ENCODE results near the gene NPR2.

NPR2 gene

GRCh38 chr9:35790385-35791296, 750 bp upstream of the NPR2 start:
- peak; percentile 86 for TF ChIP-seq CTCF (IDR thresholded peaks at IDR 0.05; ENCODE audit: low read depth, low read length)
- peak; percentile 62 for DNase-seq (ENCODE audit: extremely low read depth, low read depth)

GRCh38 chr9:35792024-35792813, 828 bp downstream of the NPR2 start:
- DNase-seq (ENCODE audit: extremely low read depth, low read depth) = no peak
- TF ChIP-seq CTCF (IDR thresholded peaks at IDR 0.05; ENCODE audit: low read depth, low read length) = no peak

- TF ChIP-seq CTCF (IDR thresholded peaks at IDR 0.05; ENCODE audit: low read depth, low read length) = no peak
- DNase-seq (ENCODE audit: extremely low read depth, low read depth) = no peak
Measured at GRCh38 chr9:35792826-35793225, 1.4 kb downstream of the NPR2 start.

GRCh38 chr9:35793461-35793860, 2.1 kb downstream of the NPR2 start:
- TF ChIP-seq CTCF (IDR thresholded peaks at IDR 0.05; ENCODE audit: low read depth, low read length) = no peak
- no peak for DNase-seq (ENCODE audit: extremely low read depth, low read depth)

- TF ChIP-seq CTCF (IDR thresholded peaks at IDR 0.05; ENCODE audit: low read depth, low read length) = no peak
- DNase-seq (ENCODE audit: extremely low read depth, low read depth) = no peak
Measured at GRCh38 chr9:35795695-35796094, 4.3 kb downstream of the NPR2 start.

- no peak for TF ChIP-seq CTCF (IDR thresholded peaks at IDR 0.05; ENCODE audit: low read depth, low read length)
- no peak for DNase-seq (ENCODE audit: extremely low read depth, low read depth)
Measured at GRCh38 chr9:35797311-35798109, 6.1 kb downstream of the NPR2 start.
